NCI-H82 (cell line): ENCODE measurements around the gene RCC1.
"Not testable (repeated sequence)": the region's sequence is repeated elsewhere in the genome, so short reads cannot be mapped to it uniquely, and the experiment has no call there.

Experiments used
- DNase-seq: peaks from one replicate; lab custom pipeline; 2025; lab: John Stamatoyannopoulos, UW

RCC1 gene

GRCh38 chr1:28512058-28512611 is 6.3 kb downstream of the RCC1 start:
- peak; percentile 77 for DNase-seq

DNA sequence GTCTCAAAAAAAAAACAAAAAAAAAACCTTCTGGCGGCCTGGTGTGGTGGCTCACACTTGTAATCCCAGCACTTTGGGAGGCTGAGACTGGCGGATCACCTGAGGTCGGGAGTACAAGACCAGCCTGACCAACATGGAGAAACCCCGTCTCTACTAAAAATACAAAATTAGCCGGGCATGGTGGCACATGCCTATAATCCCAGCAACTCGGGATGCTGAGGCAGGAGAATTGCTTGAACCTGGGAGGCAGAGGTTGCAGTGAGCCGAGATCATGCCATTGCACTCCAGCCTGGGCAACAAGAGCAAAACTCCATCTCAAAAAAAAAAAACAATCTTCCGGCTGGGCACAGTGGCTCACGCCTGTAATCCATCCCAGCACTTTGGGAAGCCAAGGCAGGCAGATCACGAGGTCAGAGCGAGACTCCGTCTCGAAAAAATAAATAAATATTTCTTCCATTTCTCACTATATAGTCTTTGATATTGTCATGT is 8.6 kb downstream of the RCC1 start:
- peak; percentile 53 for DNase-seq

- peak; percentile 60 for DNase-seq
Observed at GRCh38 chr1:28516518-28516956, 10.7 kb downstream of the RCC1 start.

DNA sequence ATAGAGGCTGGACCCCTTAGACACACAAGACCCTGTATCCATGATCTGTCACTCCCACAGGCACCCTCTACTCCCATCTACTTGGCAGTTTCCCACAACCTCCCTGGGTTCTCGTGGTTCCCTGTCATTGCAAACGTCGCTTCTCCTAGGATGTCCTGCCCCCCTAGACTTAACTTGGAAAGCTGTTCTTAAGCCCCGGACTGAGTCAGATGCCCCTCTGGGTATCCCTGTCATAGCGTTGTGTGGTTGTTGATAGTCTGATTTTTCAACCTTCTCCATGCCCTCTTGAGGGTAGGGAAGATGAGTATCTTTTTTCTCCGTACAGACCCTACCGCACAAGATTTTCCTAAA is 11.8 kb downstream of the RCC1 start:
- peak; percentile 85 for DNase-seq

GRCh38 chr1:28518000-28518744 is 12.3 kb downstream of the RCC1 start:
- peak; percentile 94 for DNase-seq

DNA sequence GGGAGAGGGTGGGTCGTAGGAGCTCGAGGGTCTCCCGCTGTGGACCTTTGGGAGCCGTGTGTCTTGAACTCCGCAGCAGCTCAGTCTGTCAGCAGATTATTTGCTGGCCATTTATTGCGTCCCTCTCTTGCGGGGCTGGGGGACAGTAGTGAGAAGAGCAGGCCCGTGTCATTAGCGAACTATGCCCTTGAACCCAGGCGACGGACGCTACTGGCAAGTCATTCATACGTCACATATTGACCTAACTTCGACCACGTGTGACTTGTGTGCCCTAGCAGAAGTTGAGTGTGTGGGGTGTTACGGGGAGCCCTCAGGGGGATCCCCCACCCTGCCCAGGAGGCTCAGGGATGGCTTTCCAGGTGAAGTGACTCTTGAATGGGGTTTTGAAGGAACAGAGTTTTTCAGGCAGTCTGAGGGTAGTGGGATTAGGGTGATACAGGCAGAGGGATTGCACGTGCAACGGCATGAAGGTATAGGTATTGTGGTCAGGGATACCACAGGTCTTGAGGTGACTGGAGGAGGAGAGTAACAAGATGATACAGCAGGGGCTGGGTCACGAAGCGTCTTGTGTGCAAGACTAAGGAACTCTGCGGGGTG is 13.0 kb downstream of the RCC1 start:
- peak; percentile 80 for DNase-seq

DNA sequence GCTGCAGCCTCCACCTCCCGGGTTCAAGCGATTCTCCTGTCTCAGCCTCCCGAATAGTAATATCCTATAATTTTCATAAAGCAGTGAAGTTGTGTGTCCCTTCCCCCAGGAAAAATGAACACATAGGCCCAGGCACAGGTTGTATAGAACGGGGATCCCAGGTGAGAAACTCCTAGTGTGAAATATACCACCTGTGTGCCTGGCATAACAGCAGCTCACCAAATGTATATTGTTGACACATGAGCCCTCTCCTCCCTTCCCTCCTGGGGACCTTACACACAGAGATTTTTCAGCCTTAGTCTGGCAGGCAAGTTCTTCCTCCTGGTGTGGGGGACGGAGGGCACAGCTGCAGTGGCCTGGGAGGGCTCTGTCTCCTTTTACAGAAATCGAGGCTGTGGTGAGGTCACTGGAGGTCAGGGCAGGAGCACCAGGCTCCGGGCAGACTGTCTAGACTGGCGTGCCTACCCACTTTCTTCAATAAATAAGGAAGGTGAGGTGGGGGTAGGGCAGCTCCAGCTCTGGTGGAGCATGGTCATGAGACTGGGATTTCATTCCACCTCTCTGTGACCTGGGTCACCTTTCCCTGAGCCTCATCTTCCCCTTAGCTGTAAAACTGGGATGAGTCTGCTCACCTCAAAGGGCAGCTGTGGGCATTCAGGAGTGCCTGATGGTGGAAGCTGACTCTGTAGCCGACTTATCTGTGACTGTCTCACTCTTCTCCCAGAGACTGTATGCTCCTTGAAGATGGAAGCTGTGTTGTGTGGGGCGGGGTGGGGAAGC is 14.3 kb downstream of the RCC1 start:
- no peak for DNase-seq

- DNase-seq, result not testable (repeated sequence)
Observed at GRCh38 chr1:28520796-28521195, 15.0 kb downstream of the RCC1 start.

GRCh38 chr1:28521502-28522164 is 15.8 kb downstream of the RCC1 start:
- DNase-seq, result no peak

DNA sequence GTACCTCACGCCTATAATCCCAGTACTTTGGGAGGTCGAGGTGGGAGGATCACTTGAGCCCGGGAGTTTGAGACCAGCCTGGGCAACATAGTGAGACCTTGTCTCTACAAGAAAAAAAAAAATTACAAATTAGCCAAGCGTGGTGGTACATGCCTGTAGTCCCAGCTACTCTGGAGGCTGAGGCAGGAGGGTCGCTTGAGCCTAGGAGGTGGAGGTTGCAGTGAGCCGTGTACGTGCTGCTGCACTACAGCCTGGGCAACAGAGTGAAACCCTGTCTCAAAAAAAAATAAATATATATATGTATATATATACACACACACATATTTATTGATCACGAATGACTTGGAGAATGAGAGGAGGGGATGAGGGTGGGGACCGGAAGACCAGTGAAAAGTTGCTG is 16.7 kb downstream of the RCC1 start:
- DNase-seq, result not testable (repeated sequence)

DNA sequence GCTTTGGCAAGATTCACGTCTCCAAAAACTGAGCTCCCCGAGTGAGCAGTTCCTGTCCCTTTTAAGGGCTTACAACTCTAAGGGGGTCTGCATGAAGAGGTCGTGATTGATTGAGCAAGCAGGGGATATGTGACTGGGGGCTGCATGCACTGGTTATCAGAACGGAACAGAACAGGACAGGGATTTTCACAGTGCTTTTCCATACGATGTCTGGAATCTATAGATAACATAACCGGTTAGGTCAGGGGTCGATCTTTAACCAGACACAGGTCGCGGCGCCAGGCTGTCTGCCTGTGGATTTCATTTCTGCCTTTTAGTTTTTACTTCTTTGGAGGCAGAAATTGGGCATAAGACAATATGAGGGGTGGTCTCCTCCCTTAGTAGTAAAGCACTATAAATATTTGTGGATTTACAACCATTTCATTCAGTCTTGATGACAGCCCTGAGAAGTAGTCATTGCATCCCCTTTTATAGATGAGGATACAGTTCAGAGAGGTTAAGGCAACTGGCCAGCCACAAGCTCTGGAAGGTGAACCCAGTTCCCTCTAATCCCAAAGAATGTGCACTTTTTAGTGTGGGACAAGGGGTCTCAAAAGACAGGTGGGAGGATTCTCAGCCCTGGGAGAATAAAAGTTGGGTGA is 19.3 kb downstream of the RCC1 start:
- not testable (repeated sequence) for DNase-seq

GRCh38 chr1:28526886-28527285 is 21.0 kb downstream of the RCC1 start:
- no peak for DNase-seq

- DNase-seq, result no peak
Observed at GRCh38 chr1:28530456-28530855, 24.6 kb downstream of the RCC1 start.

DNA sequence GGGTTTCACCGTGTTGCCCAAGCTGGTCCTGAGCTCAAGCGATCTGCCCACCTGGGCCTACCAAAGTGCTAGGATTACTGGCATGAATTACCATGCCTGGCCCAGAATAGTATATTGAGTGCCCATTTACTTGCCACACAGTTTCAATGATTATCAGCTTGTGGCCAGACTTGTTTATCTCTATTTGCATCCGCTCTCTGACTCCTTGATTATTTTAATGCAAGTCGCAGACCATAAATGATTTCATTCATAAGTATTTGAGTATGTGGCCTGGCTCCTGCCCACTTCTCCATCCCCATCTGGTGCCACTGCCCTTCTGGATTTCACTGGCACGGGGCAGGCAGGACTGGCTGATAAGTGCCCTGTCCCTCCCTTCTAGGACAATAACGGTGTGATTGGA is 28.8 kb downstream of the RCC1 start:
- DNase-seq, result no peak

- no peak for DNase-seq
Observed at GRCh38 chr1:28535180-28535579, 29.3 kb downstream of the RCC1 start.

DNA sequence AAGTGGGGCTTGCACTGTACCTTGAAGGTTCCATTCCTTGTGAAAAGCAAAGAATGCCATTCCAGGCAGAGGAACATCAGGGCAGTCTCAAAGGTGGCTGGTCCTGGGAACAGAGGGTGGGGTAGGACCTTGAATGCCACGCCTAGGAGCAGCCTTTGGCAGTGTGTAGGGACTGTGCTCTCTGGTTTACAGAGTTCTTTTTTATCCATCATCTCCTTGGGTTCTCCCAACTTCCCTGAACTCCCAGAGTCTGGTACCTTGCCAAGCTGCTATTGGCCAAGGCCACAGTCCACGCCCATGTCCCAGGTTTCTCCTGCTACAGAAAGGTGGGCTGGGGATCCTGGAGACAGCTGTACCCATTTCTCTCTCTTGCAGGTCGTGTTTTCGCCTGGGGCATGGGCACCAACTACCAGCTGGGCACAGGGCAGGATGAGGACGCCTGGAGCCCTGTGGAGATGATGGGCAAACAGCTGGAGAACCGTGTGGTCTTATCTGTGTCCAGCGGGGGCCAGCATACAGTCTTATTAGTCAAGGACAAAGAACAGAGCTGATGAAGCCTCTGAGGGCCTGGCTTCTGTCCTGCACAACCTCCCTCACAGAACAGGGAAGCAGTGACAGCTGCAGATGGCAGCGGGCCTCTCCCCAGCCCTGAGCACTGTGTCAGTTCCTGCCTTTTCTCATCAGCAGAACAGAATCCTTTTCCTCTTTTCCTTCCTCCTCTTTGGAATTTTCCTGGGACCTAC is 31.8 kb downstream of the RCC1 start:
- no peak for DNase-seq

DNA sequence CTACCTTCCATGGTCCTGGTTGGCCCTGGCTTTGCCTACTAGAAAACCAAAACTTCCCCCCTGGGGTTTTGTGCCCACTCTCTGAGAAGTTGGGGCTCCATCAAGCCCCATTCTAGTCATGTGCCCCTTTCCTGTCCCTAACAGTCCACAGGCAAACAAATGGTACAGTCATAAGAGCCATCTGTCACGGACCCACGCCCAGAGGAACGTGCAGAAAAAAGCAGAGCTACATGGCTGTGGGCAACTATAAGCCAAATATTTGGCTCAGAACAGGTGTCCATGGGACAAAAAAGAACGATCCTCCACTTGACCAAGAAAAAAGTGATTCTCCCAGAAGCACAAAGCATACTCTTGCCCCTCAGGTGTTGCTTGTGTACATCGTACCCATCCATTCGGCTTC is 32.4 kb downstream of the RCC1 start:
- DNase-seq, result no peak

DNA sequence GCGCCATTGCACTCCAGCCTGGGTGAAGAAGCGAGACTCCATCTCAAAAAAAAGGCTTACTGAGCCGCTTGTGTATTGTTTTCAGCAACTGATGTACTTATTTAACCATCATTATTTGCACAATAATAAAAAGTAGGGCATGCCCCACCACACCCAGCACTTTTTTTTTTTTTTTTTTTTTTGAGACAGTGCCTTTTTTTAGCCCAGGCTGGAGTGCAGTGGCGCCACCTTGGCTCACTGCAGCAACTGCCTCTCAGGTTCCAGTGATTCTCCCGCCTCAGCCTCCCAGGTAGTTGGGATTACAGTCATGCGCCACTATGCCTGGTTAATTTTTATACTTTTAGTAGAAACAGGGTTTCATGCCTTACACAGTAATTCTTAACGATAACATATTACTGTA is 34.8 kb downstream of the RCC1 start:
- peak; percentile 36 for DNase-seq

DNA sequence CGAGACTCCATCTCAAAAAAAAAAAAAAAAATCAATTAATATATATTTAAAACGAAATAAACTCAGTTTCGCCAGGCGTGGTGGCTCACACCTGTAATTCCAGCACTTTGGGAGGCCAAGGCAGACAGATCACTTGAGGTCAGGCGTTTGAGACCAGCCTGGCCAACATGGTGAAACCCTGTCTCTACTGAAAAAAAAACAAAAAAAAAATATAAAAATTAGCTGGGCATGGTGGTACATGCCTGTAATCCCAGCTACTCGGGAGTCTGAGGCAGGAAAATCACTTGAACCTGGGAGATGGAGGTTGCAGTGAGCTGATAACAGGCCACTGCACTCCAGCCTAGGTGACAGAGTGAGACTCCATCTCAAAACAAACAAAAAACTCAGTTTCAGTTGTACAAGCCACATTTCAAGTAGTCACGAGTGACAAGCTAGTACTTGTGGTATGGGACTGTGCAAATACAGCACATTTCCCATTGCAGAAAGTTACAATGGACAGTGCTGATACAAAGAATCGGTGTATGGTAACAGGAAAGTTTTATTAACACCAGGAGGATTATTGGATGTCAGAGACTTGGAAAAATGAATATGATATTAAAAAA is 35.7 kb downstream of the RCC1 start:
- DNase-seq, result not testable (repeated sequence)

- DNase-seq, result no peak
Observed at GRCh38 chr1:28545246-28545628, 39.4 kb downstream of the RCC1 start.
